Measurements from ENCODE around the gene GBE1.

Gene GBE1

GRCh38 chr3:81699536-81700320, 61.7 kb downstream of the GBE1 start:
- no peak for DNase-seq (ENCODE audit: low spot score)

- no peak for DNase-seq (ENCODE audit: low spot score)
Measured at GRCh38 chr3:81696090-81696489, 65.4 kb downstream of the GBE1 start.

GRCh38 chr3:81695302-81695701, 66.1 kb downstream of the GBE1 start:
- no peak for DNase-seq (ENCODE audit: low spot score)

GRCh38 chr3:81694662-81695061, 66.8 kb downstream of the GBE1 start:
- DNase-seq (ENCODE audit: low spot score), result no peak

GRCh38 chr3:81692766-81693165, 68.7 kb downstream of the GBE1 start:
- no peak for DNase-seq (ENCODE audit: low spot score)

- DNase-seq (ENCODE audit: low spot score), result no peak
Measured at GRCh38 chr3:81689617-81690016, 71.8 kb downstream of the GBE1 start.

GRCh38 chr3:81684751-81685395, 76.6 kb downstream of the GBE1 start:
- DNase-seq (ENCODE audit: low spot score), result peak; percentile 13

GRCh38 chr3:81676706-81677456, 84.6 kb downstream of the GBE1 start:
- no peak for DNase-seq (ENCODE audit: low spot score)

- no peak for DNase-seq (ENCODE audit: low spot score)
Measured at GRCh38 chr3:81674690-81675089, 86.8 kb downstream of the GBE1 start.

- no peak for DNase-seq (ENCODE audit: low spot score)
Measured at GRCh38 chr3:81668283-81668682, 93.2 kb downstream of the GBE1 start.

GRCh38 chr3:81666502-81667121, 94.8 kb downstream of the GBE1 start:
- peak; percentile 8 for DNase-seq (ENCODE audit: low spot score)

GRCh38 chr3:81663114-81663513, 98.3 kb downstream of the GBE1 start:
- DNase-seq (ENCODE audit: low spot score), result no peak

GRCh38 chr3:81660036-81660435, 101.4 kb downstream of the GBE1 start:
- DNase-seq (ENCODE audit: low spot score), result no peak

- no peak for DNase-seq (ENCODE audit: low spot score)
Measured at GRCh38 chr3:81658322-81658997, 103.0 kb downstream of the GBE1 start.

GRCh38 chr3:81651139-81651538, 110.3 kb downstream of the GBE1 start:
- no peak for DNase-seq (ENCODE audit: low spot score)

GRCh38 chr3:81650187-81650586, 111.3 kb downstream of the GBE1 start:
- no peak for DNase-seq (ENCODE audit: low spot score)

- no peak for DNase-seq (ENCODE audit: low spot score)
Measured at GRCh38 chr3:81645248-81645647, 116.2 kb downstream of the GBE1 start.

GRCh38 chr3:81643721-81644120, 117.7 kb downstream of the GBE1 start:
- DNase-seq (ENCODE audit: low spot score), result peak; percentile 4

- DNase-seq (ENCODE audit: low spot score), result no peak
Measured at GRCh38 chr3:81638480-81638879, 123.0 kb downstream of the GBE1 start.

GRCh38 chr3:81632659-81633058, 128.8 kb downstream of the GBE1 start:
- no peak for DNase-seq (ENCODE audit: low spot score)

- no peak for DNase-seq (ENCODE audit: low spot score)
Measured at GRCh38 chr3:81624756-81625155, 136.7 kb downstream of the GBE1 start.

- DNase-seq (ENCODE audit: low spot score), result no peak
Measured at GRCh38 chr3:81622395-81622794, 139.1 kb downstream of the GBE1 start.

Measured in hematopoietic multipotent progenitor cell treated with erythropoietin and hydrocortisone succinate and interleukin-3 and kit ligand, for 15 days (in vitro differentiated cells).